ENCODE measurements around the gene ABCG1.

The ABCG1 gene

DNA sequence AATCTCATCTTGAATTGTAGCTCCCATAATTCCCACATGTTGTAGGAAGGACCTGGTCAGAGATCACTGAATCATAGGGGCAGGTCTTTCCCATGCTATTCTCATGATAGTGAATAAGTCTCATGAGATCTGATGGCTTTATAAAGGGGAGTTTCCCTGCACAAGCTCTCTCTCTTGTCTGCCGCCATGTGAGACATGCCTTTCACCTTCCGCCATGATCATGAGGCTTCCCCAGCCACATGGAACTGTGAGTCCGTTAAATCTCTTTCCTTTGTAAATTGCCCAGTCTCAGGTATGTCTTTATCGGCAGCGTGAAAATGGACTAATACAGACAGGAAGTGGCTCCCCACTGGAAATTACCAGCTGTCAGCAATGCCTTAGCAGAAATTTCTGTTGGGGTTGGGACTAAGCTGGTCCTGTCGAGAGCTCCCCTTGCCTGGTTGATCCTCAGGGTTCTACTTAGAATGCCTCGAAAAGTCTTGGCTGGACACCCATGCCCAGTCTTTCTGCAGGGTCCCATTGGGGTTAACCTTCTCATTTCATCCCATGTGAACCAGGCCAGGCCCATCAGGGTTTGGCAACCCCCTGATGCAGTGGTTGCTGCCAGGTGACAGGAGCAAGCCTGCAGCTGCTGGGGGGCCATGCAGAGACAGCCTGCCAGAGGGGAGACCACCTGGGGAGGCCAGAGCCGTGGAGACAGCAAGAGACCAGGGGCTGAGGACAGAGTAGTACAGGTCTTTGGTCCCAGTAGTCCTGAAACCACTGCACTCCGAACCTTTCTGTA is 2.8 kb upstream of the ABCG1 start:
- no peak for DNase-seq

GRCh38 chr21:42216726-42217572 is 2.0 kb upstream of the ABCG1 start:
- no peak for DNase-seq

GRCh38 chr21:42219606-42220137 is 732 bp downstream of the ABCG1 start:
- DNase-seq, result peak; percentile 11 to 19

GRCh38 chr21:42220138-42220701 is 1.3 kb downstream of the ABCG1 start:
- peak in 1 of 2 experiments; percentile 5 for DNase-seq

- DNase-seq, result peak; percentile 22 to 45
Observed at GRCh38 chr21:42221581-42222345, 2.8 kb downstream of the ABCG1 start.

- no peak for DNase-seq
Observed at GRCh38 chr21:42222386-42222785, 3.4 kb downstream of the ABCG1 start.

DNA sequence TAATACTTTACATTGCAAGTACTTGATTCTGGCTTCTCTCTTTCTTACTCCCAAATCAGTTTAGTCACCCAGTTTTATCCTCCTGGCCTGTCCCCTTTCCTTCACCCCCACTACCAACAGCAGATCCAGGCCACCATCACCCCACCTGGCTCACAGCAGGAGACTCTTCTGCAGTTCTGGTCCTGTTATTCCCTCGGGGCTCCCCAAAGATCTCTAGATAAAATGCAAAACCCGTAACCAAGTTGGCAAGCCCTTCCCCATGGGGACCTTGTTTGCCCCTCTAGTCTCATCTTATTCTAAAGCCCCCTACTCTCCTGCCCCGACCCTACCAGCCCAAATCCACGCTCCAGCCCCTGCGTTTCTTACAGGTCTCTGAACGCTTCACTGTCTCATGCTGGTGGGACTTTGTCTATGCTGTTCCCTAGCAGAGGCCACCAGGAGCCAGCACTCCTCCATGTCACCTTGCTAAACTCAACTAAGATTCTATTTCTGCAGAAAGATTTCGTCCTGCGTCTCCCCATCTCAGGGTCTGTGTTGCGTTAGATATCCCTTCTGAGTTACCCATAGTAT is 4.0 kb downstream of the ABCG1 start:
- no peak for DNase-seq

DNA sequence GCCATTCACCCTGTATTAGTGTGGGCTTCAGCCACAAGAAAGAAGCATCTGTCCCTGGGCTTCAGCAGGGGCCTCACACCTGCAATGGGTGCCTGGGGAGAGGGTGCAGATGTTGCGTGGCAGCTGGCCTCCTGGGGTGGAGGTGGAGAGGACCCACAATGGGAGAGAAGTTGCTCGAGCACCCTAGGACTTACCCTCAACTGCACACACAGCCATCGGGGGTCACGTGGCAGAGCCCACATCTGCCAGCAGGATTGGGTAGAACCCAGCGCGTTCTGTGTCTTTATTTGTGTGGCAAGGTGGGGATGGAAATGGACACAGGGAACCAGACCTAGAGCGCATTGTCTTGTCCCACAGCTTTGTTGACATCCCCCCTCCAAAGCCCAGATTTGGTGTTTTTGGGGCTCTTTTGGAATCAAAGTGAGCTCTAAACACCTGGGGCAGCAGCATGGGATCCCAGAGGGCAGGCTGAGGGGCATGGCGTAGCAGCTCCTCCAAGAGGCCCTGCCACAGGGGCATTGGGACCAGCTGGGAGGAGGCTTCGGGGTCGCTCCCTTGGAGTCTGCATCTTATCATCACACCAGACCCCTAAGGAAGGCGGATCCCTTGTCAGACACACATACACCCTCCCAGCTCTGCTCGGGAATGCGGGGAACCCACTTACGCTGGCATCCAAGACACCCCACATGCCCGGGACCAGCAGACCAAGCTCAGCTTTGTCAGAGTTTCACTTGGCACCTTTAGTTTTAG is 5.1 kb downstream of the ABCG1 start:
- no peak for DNase-seq

DNA sequence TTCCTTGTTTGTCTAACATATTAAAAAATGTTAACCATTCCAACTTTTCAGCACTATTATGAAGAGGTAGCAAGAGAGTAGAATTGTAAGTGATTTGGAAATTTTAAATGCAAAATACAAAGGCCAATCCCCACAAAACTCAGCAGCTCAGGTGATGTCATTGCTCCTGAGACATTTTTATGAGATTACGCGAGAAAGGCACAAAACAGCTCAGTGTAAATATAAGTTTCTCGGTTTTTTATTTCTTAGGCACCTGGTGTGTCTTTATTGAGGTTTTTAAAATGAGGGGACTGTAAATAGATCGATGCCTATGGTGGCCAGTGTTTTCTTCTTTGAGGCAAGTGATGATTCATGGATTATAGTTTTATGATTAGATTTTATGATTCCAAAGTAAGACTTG is 6.1 kb downstream of the ABCG1 start:
- DNase-seq, result no peak

GRCh38 chr21:42225571-42226155 is 6.7 kb downstream of the ABCG1 start:
- no peak for DNase-seq

DNA sequence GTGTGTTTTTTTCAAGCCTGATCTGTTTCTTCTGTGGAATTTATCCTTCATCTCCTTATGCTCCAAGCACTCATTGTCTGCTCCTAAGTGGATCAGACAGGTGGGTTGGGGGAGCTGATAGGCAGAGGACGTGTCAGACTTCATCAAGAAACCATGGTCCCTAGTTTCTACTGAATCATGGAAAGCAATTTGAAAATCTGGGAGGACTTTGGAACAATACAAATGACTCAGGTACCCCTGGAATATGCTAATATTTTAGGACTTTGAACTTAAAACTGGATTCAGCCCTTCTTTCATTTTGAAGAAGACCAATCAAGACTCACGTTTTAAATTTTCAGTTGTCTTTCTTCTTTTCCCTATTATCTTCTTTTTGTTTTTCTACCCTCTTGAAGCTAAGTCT is 7.7 kb downstream of the ABCG1 start:
- no peak for DNase-seq

DNA sequence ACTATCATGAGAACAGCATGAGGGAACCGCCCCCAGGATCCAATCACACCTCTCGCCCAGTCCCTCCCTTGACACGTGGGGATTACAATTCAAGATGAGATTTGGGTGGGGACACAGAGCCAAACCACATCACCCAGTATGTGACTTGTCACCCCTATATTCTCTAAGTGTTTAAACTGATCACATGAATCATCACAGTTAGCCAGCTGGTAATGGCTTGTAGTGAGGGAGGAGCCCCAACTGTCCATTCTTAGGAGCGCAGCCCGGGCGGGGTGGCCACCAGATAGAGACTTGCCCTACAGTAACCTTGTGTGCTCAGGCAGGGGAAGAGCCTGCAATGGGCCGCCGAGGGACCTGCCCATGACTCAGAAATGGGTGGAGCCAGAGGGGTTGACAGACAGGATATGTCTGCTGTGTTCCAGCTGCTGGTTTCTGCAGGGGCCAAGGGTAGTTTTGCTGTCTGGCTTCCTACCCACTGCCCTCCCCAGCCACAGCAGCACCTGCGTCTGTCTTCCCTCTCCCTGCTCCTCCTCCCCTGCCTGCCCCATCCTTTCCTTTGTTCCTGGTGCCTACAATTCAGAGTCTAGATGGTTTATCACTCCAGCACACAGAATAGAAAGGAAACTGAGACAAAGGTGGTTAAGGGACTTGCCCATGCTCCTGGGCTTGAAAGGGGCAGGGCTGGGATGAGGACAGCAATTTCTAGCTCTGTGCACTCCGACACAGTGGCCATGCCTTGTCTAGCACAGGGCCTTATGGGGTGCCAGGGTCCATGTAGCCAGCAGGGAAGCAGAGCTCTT is 9.2 kb downstream of the ABCG1 start:
- DNase-seq, result peak; percentile 95 to 96

DNA sequence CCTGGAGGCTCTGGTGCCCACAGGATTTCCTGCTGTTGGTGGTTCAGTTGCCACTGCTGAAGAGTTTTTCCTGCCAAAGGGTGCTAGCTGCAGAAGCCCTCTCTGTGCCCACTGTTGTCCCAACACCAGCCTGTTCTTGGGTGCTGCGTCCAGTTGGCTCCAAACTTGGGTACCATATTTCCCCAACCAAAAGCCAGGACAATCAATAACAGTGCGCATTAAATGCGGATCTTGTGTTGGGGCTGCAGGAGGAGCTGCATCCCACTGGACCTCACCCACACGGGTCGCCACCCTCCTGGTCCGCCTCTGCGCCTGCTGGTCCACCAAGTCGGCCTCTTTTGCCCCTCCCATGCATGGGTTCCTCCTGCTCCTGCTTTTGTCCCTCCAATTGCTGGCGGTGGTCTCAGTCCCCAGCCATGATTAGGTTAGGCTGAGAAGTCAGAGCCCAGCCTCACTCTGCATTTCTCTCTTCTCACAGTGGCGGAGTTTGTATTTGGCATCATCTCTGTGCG is 9.8 kb downstream of the ABCG1 start:
- no peak for DNase-seq

- DNase-seq, result no peak
Observed at GRCh38 chr21:42229676-42230075, 10.7 kb downstream of the ABCG1 start.

- DNase-seq, result no peak
Observed at GRCh38 chr21:42230178-42230577, 11.2 kb downstream of the ABCG1 start.

GRCh38 chr21:42230636-42231035 is 11.7 kb downstream of the ABCG1 start:
- DNase-seq, result no peak

DNA sequence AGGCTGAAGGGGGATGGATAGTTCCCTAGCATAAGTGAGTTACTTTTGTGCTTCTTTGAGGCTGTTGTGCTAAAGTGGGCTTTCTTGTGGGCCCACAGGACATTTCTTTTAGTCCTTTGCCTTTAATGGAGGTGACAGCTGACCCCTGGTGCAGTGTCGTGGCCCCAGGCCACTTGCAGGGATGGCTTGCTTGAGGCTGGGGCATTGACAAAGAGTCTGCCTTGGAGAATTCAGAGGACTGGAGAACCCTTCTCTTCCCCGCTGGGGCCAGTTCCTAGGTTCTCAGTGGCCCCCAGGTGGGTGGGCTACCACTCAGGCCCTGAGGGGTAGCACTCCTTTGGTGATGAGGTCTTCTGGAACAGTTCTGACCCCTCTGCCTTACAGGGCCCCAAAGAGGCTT is 12.8 kb downstream of the ABCG1 start:
- DNase-seq, result no peak

GRCh38 chr21:42232176-42232825 is 13.4 kb downstream of the ABCG1 start:
- DNase-seq, result no peak
